ENCODE measurements around the gene SHROOM4. TPM values are rescaled to one million over a fixed set of nuclear protein-coding genes. Genes with fewer than 3 reads are reported as not detected.
A peak's percentile ranks its signal among the peaks of the same experiment; 100 is the strongest.

The SHROOM4 gene
- total RNA-seq, 1 donor from 2014 or later: 2.5 TPM

- no peaks in the 10 kb centered on the region for H3K27me3 Mint-ChIP-seq (ENCODE audit: unreplicated experiment)
- no peak overlapping the region for H3K4me3 Mint-ChIP-seq (ENCODE audit: unreplicated experiment)
- H3K27ac Mint-ChIP-seq (ENCODE audit: unreplicated experiment): no peak overlapping the region
- no peaks in the 10 kb centered on the region for H3K4me1 Mint-ChIP-seq (ENCODE audit: unreplicated experiment)
- no peaks in the 10 kb centered on the region for H3K36me3 Mint-ChIP-seq (ENCODE audit: unreplicated experiment)
- no peaks in the 10 kb centered on the region for H3K9me3 Mint-ChIP-seq (ENCODE audit: unreplicated experiment)
- TF ChIP-seq, protein P1, sequence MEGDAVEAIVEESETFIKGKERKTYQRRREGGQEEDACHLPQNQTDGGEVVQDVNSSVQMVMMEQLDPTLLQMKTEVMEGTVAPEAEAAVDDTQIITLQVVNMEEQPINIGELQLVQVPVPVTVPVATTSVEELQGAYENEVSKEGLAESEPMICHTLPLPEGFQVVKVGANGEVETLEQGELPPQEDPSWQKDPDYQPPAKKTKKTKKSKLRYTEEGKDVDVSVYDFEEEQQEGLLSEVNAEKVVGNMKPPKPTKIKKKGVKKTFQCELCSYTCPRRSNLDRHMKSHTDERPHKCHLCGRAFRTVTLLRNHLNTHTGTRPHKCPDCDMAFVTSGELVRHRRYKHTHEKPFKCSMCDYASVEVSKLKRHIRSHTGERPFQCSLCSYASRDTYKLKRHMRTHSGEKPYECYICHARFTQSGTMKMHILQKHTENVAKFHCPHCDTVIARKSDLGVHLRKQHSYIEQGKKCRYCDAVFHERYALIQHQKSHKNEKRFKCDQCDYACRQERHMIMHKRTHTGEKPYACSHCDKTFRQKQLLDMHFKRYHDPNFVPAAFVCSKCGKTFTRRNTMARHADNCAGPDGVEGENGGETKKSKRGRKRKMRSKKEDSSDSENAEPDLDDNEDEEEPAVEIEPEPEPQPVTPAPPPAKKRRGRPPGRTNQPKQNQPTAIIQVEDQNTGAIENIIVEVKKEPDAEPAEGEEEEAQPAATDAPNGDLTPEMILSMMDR (IDR thresholded peaks at IDR 0.05): peak; percentile 67
- DNase-seq (ENCODE audit: extremely low spot score, unreplicated experiment): no peak
Observed at GRCh38 chrX:50691820-50692219, 122.2 kb downstream of the SHROOM4 start.

DNA sequence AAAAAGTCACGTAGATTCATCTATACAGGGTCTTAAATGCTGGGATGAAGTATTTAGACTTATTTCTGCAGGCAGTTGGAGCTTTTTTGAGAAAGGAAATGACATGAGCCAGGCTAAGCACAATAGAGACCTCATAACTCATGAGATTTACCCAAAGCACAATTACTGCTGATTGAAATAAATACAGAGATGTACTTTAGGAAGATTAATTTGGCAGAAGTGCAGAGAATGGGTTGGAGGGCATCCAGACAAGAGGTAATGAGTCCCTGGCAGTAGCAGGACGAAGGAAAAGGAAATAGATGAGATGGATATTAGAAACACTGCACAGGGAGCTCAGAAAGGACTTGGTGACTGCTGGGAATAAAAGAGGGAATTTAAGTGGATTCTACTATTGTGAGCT, 129.1 kb downstream of the SHROOM4 start:
- TF ChIP-seq, protein P1 (IDR thresholded peaks at IDR 0.05): no peak
- no peak for DNase-seq (ENCODE audit: extremely low spot score, unreplicated experiment)
- no peaks in the 10 kb centered on the region for H3K4me1 Mint-ChIP-seq (ENCODE audit: unreplicated experiment)

DNA sequence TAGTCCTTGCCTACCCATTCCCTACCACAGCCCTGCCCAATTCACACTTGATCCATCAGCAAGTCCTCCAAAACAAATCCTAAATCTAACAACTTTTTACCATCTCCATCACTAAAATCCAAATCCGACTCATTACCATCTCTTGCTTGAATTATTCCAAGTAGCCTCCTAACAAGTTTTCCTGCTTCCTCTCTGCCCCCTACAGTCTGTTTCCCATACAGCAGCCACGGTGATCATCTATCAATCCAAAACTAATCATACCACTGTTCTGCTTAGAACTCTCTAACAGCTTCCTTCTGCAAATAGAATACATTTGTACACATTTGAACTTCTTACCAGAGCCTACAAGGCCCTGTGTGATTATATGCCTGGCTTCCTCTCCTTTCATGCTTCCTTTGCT, 133.0 kb downstream of the SHROOM4 start:
- H3K9me3 Mint-ChIP-seq (ENCODE audit: unreplicated experiment): no peaks in the 10 kb centered on the region
- TF ChIP-seq, protein P1 (IDR thresholded peaks at IDR 0.05): peak; percentile 12
- H3K36me3 Mint-ChIP-seq (ENCODE audit: unreplicated experiment): no peaks in the 10 kb centered on the region
- no peak overlapping the region for H3K4me3 Mint-ChIP-seq (ENCODE audit: unreplicated experiment)
- no peaks in the 10 kb centered on the region for H3K4me1 Mint-ChIP-seq (ENCODE audit: unreplicated experiment)
- DNase-seq (ENCODE audit: extremely low spot score, unreplicated experiment): no peak
- H3K27ac Mint-ChIP-seq (ENCODE audit: unreplicated experiment): no peak overlapping the region
- no peaks in the 10 kb centered on the region for H3K27me3 Mint-ChIP-seq (ENCODE audit: unreplicated experiment)

More for the DNA sequence above, 129.1 kb downstream of the SHROOM4 start:
- Mint-ChIP-seq H3K4me3 (ENCODE audit: unreplicated experiment) (no peak overlapping the region), H3K27ac (ENCODE audit: unreplicated experiment) (no peak overlapping the region), H3K27me3 (ENCODE audit: unreplicated experiment) (no peaks in the 10 kb centered on the region), H3K9me3 (ENCODE audit: unreplicated experiment) (no peaks in the 10 kb centered on the region), H3K36me3 (ENCODE audit: unreplicated experiment) (no peaks in the 10 kb centered on the region)

DNA sequence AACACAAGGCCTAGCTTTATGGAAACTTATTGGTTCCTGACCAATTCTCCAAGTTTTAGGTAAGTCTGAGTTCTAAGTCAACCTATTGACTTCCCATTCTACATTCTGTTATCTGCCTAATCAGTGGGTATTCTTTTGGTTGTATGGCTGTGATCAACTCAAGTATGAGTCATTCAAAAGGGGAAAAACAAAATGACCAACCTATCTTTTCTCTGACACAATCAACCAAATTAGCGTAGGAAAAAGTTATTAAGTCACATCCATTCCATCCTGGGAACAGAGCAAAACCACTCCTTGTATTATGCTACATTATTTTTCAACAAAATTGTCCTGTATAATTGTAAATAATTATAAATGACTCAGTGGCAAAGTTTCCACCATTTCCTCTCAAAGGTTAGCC, 136.2 kb downstream of the SHROOM4 start:
- Mint-ChIP-seq H3K4me1 (ENCODE audit: unreplicated experiment) (peaks cover 1% of the 10 kb centered on the region), H3K4me3 (ENCODE audit: unreplicated experiment) (no peak overlapping the region), H3K27me3 (ENCODE audit: unreplicated experiment) (no peaks in the 10 kb centered on the region), H3K36me3 (ENCODE audit: unreplicated experiment) (no peaks in the 10 kb centered on the region), H3K9me3 (ENCODE audit: unreplicated experiment) (peaks cover 6% of the 10 kb centered on the region), H3K27ac (ENCODE audit: unreplicated experiment) (no peak overlapping the region)
- no peak for DNase-seq (ENCODE audit: extremely low spot score, unreplicated experiment)
- TF ChIP-seq, protein P1 (IDR thresholded peaks at IDR 0.05): no peak

DNA sequence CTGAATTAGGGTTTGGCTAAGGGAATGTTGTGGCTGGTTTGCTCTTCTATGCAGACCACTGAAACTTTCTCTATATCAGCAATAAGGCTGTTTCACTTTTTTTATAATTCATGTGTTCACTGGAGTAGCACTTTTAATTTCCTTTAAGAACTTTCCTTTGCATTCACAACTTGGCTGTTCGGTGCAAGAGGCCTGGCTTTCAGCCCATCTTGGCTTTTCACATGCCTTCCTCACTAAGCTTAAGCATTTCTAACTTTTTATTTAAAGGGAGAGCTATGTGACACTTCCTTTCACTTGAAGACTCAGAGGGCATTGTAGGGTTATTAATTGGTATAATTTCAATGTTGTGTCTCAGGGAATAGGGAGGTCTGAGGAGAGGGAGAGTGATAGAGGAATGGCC, 142.3 kb downstream of the SHROOM4 start:
- Mint-ChIP-seq H3K4me3 (ENCODE audit: unreplicated experiment) (no peak overlapping the region), H3K4me1 (ENCODE audit: unreplicated experiment) (peaks cover 8% of the 10 kb centered on the region), H3K9me3 (ENCODE audit: unreplicated experiment) (peaks cover 6% of the 10 kb centered on the region), H3K27me3 (ENCODE audit: unreplicated experiment) (no peaks in the 10 kb centered on the region), H3K27ac (ENCODE audit: unreplicated experiment) (no peak overlapping the region), H3K36me3 (ENCODE audit: unreplicated experiment) (no peaks in the 10 kb centered on the region)
- TF ChIP-seq, protein P1 (IDR thresholded peaks at IDR 0.05): no peak
- no peak for DNase-seq (ENCODE audit: extremely low spot score, unreplicated experiment)

Data from osteocyte (in vitro differentiated cells).